ENCODE results near the gene MYPOP. TPM values are rescaled to one million over a fixed set of nuclear protein-coding genes. Genes with fewer than 3 reads are reported as not detected.

Gene MYPOP
- total and polyA plus RNA-seq, 2 of the 13 experiments (the other 11 are each of a cell fraction or from before 2014, with no cell fraction given), result 2.3 to 2.7 TPM

DNA sequence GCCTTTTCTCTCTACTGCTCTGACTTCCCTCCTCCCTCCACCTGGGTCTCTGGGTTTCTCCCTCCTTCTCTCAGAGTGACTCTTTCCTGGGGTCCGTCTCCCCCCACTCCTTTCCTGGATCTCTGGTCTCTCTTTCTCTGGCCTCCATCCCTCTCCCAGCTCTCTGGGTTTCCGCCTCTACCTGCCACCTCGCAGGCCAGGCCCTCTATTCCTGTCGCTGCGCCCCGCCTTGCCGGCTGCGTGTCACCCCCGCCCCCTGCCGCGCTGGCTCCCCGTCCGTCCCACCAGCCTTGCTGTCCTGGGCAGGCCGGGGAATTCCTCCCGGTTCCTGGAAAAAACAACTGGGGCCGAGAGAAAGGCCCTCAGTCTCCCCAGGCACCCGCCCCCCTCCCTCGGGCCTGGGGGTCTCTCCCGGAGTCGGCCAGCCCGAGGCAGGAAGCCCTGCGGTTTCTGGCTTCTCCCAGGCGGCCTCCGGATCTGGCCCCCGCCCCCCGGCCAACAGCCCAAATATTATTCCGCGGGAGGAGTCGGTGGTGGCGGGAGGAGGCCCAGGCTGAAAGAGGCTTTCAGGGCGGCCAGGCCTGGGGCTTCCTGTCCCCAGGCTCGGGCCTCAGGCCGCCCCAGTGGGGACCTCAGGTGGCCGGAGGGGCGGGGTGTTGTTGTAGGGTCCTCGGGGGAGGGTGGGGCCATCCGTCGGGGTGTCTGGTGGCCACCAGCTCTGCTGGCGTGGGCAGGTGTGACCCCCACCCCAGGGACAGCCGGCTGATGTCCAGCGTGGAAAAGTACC is 25.8 kb downstream of the MYPOP start (continued):
- TF ChIP-seq, protein P1, sequence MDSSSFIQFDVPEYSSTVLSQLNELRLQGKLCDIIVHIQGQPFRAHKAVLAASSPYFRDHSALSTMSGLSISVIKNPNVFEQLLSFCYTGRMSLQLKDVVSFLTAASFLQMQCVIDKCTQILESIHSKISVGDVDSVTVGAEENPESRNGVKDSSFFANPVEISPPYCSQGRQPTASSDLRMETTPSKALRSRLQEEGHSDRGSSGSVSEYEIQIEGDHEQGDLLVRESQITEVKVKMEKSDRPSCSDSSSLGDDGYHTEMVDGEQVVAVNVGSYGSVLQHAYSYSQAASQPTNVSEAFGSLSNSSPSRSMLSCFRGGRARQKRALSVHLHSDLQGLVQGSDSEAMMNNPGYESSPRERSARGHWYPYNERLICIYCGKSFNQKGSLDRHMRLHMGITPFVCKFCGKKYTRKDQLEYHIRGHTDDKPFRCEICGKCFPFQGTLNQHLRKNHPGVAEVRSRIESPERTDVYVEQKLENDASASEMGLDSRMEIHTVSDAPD (CRISPR knock-in tag; IDR thresholded peaks at IDR 0.05), result no peak
- TF ChIP-seq SMC3 (IDR thresholded peaks at IDR 0.05; ENCODE audit: low read length) (no peak), MEIS1 (CRISPR knock-in tag; IDR thresholded peaks at IDR 0.05; ENCODE audit: borderline replicate concordance) (no peak; the same call in 1 of the 2 replicates), PLRG1 (conservative IDR thresholded peaks at IDR 0.05) (no peak), ZNF564 (CRISPR knock-in tag; IDR thresholded peaks at IDR 0.05) (no peak), GFI1 (CRISPR knock-in tag; IDR thresholded peaks at IDR 0.05; ENCODE audit: borderline replicate concordance) (peak; percentile 47; the same call in 1 of the 2 replicates), ETV5 (CRISPR knock-in tag; IDR thresholded peaks at IDR 0.05; ENCODE audit: borderline replicate concordance) (peak; percentile 65; the same call in 1 of the 2 replicates), NFRKB (IDR thresholded peaks at IDR 0.05) (no peak), PRPF4 (IDR thresholded peaks at IDR 0.05; ENCODE audit: low read depth, low read length, poor library complexity, severe bottlenecking) (no peak), NFYB (CRISPR knock-in tag; IDR thresholded peaks at IDR 0.05) (no peak), ARID2 (CRISPR knock-in tag; IDR thresholded peaks at IDR 0.05; ENCODE audit: borderline replicate concordance) (no peak), KLF15 (CRISPR knock-in tag; IDR thresholded peaks at IDR 0.05; ENCODE audit: borderline replicate concordance) (peak; percentile 75; the same call in 1 of the 2 replicates), ATM (IDR thresholded peaks at IDR 0.05; ENCODE audit: borderline replicate concordance) (no peak), ZSCAN31 (CRISPR knock-in tag; IDR thresholded peaks at IDR 0.05; ENCODE audit: low read depth) (peak; percentile 62), ZSCAN29 (CRISPR knock-in tag; conservative IDR thresholded peaks at IDR 0.05) (no peak; the same call in 1 of the 2 replicates), NFKB2 (CRISPR knock-in tag; IDR thresholded peaks at IDR 0.05; ENCODE audit: borderline replicate concordance) (no peak)
- TF ChIP-seq, protein P2, sequence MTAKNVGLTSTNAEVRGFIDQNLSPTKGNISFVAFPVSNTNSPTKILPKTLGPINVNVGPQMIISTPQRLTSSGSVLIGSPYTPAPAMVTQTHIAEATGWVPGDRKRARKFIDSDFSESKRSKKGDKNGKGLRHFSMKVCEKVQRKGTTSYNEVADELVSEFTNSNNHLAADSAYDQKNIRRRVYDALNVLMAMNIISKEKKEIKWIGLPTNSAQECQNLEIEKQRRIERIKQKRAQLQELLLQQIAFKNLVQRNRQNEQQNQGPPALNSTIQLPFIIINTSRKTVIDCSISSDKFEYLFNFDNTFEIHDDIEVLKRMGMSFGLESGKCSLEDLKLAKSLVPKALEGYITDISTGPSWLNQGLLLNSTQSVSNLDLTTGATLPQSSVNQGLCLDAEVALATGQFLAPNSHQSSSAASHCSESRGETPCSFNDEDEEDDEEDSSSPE (CRISPR knock-in tag; IDR thresholded peaks at IDR 0.05), result no peak; the same call in 1 of the 2 replicates
- TF ChIP-seq, protein P3, sequence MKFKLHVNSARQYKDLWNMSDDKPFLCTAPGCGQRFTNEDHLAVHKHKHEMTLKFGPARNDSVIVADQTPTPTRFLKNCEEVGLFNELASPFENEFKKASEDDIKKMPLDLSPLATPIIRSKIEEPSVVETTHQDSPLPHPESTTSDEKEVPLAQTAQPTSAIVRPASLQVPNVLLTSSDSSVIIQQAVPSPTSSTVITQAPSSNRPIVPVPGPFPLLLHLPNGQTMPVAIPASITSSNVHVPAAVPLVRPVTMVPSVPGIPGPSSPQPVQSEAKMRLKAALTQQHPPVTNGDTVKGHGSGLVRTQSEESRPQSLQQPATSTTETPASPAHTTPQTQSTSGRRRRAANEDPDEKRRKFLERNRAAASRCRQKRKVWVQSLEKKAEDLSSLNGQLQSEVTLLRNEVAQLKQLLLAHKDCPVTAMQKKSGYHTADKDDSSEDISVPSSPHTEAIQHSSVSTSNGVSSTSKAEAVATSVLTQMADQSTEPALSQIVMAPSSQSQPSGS (CRISPR knock-in tag; IDR thresholded peaks at IDR 0.05), result no peak
- TF ChIP-seq, protein P4, sequence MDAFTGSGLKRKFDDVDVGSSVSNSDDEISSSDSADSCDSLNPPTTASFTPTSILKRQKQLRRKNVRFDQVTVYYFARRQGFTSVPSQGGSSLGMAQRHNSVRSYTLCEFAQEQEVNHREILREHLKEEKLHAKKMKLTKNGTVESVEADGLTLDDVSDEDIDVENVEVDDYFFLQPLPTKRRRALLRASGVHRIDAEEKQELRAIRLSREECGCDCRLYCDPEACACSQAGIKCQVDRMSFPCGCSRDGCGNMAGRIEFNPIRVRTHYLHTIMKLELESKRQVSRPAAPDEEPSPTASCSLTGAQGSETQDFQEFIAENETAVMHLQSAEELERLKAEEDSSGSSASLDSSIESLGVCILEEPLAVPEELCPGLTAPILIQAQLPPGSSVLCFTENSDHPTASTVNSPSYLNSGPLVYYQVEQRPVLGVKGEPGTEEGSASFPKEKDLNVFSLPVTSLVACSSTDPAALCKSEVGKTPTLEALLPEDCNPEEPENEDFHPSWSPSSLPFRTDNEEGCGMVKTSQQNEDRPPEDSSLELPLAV (CRISPR knock-in tag; conservative IDR thresholded peaks at IDR 0.05; ENCODE audit: low read depth), result no peak
- TF ChIP-seq, protein P5, sequence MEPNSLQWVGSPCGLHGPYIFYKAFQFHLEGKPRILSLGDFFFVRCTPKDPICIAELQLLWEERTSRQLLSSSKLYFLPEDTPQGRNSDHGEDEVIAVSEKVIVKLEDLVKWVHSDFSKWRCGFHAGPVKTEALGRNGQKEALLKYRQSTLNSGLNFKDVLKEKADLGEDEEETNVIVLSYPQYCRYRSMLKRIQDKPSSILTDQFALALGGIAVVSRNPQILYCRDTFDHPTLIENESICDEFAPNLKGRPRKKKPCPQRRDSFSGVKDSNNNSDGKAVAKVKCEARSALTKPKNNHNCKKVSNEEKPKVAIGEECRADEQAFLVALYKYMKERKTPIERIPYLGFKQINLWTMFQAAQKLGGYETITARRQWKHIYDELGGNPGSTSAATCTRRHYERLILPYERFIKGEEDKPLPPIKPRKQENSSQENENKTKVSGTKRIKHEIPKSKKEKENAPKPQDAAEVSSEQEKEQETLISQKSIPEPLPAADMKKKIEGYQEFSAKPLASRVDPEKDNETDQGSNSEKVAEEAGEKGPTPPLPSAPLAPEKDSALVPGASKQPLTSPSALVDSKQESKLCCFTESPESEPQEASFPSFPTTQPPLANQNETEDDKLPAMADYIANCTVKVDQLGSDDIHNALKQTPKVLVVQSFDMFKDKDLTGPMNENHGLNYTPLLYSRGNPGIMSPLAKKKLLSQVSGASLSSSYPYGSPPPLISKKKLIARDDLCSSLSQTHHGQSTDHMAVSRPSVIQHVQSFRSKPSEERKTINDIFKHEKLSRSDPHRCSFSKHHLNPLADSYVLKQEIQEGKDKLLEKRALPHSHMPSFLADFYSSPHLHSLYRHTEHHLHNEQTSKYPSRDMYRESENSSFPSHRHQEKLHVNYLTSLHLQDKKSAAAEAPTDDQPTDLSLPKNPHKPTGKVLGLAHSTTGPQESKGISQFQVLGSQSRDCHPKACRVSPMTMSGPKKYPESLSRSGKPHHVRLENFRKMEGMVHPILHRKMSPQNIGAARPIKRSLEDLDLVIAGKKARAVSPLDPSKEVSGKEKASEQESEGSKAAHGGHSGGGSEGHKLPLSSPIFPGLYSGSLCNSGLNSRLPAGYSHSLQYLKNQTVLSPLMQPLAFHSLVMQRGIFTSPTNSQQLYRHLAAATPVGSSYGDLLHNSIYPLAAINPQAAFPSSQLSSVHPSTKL (CRISPR knock-in tag; IDR thresholded peaks at IDR 0.05), result peak; percentile 38; the same call in 1 of the 2 replicates
